ENCODE results near the gene SMO. TPM values are rescaled to one million over a fixed set of nuclear protein-coding genes. Genes with fewer than 3 reads are reported as not detected.

Gene SMO
- total and polyA plus RNA-seq, 2 experiments from 2014 or later, result 13.1 to 61.5 TPM

DNA sequence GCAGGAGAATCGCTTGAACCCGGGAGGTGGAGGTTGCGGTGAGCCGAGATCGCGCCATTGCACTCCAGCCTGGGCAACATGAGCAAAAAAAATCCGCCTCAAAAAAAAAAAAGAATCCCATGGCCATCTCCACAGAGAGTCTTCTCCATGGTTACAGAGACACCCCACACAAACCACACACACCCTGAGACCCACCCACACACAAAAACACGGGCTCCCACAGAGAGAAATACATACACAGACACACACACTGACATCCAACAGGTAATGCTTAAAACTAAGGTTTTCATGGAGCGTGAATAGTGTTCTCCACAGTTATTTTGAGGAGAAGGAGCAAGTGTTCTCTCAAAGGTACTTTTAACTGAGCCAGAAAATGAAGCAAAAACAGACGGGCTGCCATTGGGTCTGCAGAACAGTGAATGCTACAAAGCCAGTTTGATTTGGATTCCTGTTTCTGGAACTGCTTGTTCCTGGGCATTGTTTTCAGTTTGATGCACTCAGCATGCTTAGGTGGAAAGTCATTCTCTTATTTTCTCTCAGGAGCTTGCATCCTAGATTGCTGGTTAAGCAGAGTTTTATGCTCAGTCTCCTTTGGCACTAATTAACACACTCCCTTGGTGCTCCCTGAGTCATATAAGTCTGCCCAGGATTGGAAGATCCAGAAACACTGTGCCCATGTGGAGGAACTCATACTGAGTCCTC, 51.8 kb downstream of the SMO start (continued):
- TF ChIP-seq, protein P1, sequence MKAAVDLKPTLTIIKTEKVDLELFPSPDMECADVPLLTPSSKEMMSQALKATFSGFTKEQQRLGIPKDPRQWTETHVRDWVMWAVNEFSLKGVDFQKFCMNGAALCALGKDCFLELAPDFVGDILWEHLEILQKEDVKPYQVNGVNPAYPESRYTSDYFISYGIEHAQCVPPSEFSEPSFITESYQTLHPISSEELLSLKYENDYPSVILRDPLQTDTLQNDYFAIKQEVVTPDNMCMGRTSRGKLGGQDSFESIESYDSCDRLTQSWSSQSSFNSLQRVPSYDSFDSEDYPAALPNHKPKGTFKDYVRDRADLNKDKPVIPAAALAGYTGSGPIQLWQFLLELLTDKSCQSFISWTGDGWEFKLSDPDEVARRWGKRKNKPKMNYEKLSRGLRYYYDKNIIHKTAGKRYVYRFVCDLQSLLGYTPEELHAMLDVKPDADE (IDR thresholded peaks at IDR 0.05), result no peak
- TF ChIP-seq ZNF331 (CRISPR knock-in tag; IDR thresholded peaks at IDR 0.05; ENCODE audit: low read depth) (no peak), NANOG (IDR thresholded peaks at IDR 0.05; ENCODE audit: borderline replicate concordance) (no peak)
- TF ChIP-seq, protein P2, sequence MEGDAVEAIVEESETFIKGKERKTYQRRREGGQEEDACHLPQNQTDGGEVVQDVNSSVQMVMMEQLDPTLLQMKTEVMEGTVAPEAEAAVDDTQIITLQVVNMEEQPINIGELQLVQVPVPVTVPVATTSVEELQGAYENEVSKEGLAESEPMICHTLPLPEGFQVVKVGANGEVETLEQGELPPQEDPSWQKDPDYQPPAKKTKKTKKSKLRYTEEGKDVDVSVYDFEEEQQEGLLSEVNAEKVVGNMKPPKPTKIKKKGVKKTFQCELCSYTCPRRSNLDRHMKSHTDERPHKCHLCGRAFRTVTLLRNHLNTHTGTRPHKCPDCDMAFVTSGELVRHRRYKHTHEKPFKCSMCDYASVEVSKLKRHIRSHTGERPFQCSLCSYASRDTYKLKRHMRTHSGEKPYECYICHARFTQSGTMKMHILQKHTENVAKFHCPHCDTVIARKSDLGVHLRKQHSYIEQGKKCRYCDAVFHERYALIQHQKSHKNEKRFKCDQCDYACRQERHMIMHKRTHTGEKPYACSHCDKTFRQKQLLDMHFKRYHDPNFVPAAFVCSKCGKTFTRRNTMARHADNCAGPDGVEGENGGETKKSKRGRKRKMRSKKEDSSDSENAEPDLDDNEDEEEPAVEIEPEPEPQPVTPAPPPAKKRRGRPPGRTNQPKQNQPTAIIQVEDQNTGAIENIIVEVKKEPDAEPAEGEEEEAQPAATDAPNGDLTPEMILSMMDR (conservative IDR thresholded peaks at IDR 0.05; ENCODE audit: low read depth in 2 of 2), result no peak

DNA sequence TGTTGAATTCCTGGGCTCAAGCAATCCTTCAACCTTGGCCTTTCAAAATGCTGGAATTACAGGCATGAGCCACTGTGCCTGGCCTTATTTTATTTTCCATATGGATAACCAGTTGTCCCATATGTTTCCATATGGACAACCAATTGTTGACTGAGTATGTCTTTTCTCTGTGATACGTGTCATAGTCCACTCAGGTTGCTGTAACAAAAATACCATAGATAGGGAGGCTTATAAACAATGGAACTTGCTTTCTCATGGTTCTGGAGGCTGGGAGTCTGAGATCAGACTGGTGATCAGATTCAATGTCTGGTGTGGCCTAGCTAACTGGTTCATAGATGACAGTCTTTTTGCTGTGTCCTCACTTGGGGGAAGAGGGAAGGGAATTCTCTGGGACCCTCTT, 55.8 kb downstream of the SMO start:
- no peaks in the 10 kb centered on the region for H3K9me2 ChIP-seq (ENCODE audit: insufficient read depth)
- no peak overlapping the region for H3K4me2 ChIP-seq
- Mint-ChIP-seq H3K27me3 (ENCODE audit: insufficient read depth, low read depth, poor library complexity) (peaks cover 4% of the 10 kb centered on the region), H3K9me3 (peaks cover 9% of the 10 kb centered on the region; the same call in 2 of the 3 replicates), H3K27ac (no peak overlapping the region), H3K4me1 (peaks cover 11% of the 10 kb centered on the region), H3K4me3 (no peak overlapping the region), H3K36me3 (ENCODE audit: low read depth) (peaks cover 23% of the 10 kb centered on the region)
- no peaks in the 10 kb centered on the region for H3K27me3 ChIP-seq (ENCODE audit: insufficient read depth)
- DNase-seq (ENCODE audit: low spot score) (no peak), ATAC-seq (no peak)
- H3K36me3 ChIP-seq (ENCODE audit: insufficient read depth), result no peaks in the 10 kb centered on the region
- H3K27ac ChIP-seq (ENCODE audit: low read depth), result no peak overlapping the region
- no peak overlapping the region for H2AFZ ChIP-seq
- H3K4me3 ChIP-seq, result no peak overlapping the region
- H3F3A ChIP-seq (replicated peaks; ENCODE audit: low read depth), result no peaks in the 10 kb centered on the region
- peaks cover 78% of the 10 kb centered on the region for H3K79me2 ChIP-seq (replicated peaks; ENCODE audit: insufficient read depth)
- peaks cover 6% of the 10 kb centered on the region; the same call in 1 of the 2 replicates for H4K20me1 ChIP-seq (replicated peaks; ENCODE audit: insufficient read depth)
- H3K4me1 ChIP-seq (ENCODE audit: insufficient read depth), result peaks cover 13% of the 10 kb centered on the region
- TF ChIP-seq EZH2 (IDR thresholded peaks at IDR 0.05; ENCODE audit: low read depth, unreplicated experiment) (no peak), STAT1 (IDR thresholded peaks at IDR 0.05; ENCODE audit: unreplicated experiment) (no peak), CREB1 (CRISPR knock-in tag; IDR thresholded peaks at IDR 0.05; ENCODE audit: low read depth) (no peak), EZH2phosphoT487 (IDR thresholded peaks at IDR 0.05; ENCODE audit: unreplicated experiment) (no peak), JUNB (IDR thresholded peaks at IDR 0.05; ENCODE audit: unreplicated experiment) (no peak), POLR2AphosphoS5 (IDR thresholded peaks at IDR 0.05; ENCODE audit: low read depth) (no peak)
- TF ChIP-seq, protein P1 (IDR thresholded peaks at IDR 0.05), result no peak
- TF ChIP-seq, protein P3, sequence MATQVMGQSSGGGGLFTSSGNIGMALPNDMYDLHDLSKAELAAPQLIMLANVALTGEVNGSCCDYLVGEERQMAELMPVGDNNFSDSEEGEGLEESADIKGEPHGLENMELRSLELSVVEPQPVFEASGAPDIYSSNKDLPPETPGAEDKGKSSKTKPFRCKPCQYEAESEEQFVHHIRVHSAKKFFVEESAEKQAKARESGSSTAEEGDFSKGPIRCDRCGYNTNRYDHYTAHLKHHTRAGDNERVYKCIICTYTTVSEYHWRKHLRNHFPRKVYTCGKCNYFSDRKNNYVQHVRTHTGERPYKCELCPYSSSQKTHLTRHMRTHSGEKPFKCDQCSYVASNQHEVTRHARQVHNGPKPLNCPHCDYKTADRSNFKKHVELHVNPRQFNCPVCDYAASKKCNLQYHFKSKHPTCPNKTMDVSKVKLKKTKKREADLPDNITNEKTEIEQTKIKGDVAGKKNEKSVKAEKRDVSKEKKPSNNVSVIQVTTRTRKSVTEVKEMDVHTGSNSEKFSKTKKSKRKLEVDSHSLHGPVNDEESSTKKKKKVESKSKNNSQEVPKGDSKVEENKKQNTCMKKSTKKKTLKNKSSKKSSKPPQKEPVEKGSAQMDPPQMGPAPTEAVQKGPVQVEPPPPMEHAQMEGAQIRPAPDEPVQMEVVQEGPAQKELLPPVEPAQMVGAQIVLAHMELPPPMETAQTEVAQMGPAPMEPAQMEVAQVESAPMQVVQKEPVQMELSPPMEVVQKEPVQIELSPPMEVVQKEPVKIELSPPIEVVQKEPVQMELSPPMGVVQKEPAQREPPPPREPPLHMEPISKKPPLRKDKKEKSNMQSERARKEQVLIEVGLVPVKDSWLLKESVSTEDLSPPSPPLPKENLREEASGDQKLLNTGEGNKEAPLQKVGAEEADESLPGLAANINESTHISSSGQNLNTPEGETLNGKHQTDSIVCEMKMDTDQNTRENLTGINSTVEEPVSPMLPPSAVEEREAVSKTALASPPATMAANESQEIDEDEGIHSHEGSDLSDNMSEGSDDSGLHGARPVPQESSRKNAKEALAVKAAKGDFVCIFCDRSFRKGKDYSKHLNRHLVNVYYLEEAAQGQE (IDR thresholded peaks at IDR 0.05; ENCODE audit: unreplicated experiment), result no peak

All from GM23338 (cell line).